Ovary (tissue), 3 donors: Measurements from ENCODE around the gene FGF5.

ENCODE experiments used
- EP300 ChIP-seq: sonication (generic); formaldehyde crosslinking; IDR thresholded peaks from one replicate; pipeline ENCODE4 v1.6.1; 2017; ENCODE audit warnings: antibody characterized with exemption
- POLR2A ChIP-seq: fragments of 450-650 bp; IDR thresholded peaks from one replicate; pipeline ENCODE4 v1.6.1; 2017; ENCODE audit warnings: antibody characterized with exemption, mild to moderate bottlenecking, moderate library complexity
- TF ChIP-seq, protein P1 (sequence below), 3 donors: fragments of 450-650 bp in 2 of 3; fragments of 200-600 bp in 1 of 3; IDR thresholded peaks; one replicate each; pipeline versions ENCODE4 v1.5.1 to v1.8.0; 2016 to 2022; ENCODE audit warnings: antibody characterized with exemption in 3 of 3, mild to moderate bottlenecking in 1 of 3
- donor health status: DM: no; HTN: no; CAD: no.

- TF ChIP-seq POLR2A (no peak), EP300 (no peak)
- TF ChIP-seq, protein P1, sequence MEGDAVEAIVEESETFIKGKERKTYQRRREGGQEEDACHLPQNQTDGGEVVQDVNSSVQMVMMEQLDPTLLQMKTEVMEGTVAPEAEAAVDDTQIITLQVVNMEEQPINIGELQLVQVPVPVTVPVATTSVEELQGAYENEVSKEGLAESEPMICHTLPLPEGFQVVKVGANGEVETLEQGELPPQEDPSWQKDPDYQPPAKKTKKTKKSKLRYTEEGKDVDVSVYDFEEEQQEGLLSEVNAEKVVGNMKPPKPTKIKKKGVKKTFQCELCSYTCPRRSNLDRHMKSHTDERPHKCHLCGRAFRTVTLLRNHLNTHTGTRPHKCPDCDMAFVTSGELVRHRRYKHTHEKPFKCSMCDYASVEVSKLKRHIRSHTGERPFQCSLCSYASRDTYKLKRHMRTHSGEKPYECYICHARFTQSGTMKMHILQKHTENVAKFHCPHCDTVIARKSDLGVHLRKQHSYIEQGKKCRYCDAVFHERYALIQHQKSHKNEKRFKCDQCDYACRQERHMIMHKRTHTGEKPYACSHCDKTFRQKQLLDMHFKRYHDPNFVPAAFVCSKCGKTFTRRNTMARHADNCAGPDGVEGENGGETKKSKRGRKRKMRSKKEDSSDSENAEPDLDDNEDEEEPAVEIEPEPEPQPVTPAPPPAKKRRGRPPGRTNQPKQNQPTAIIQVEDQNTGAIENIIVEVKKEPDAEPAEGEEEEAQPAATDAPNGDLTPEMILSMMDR (IDR thresholded peaks at IDR 0.05): no peak
Measured at GRCh38 chr4:80276931-80277330, 10.5 kb downstream of the FGF5 start.
